Globus pallidus (tissue), 1 donor: ENCODE measurements around the gene C11orf58.

Experiments
- DNase-seq: peaks from one replicate; pipeline ENCODE4 v3.0.0-alpha.2; 2015; ENCODE audit warnings: low spot score

The C11orf58 gene

GRCh38 chr11:16769386-16769785 lies 30.9 kb downstream of the C11orf58 start:
- DNase-seq: no peak

GRCh38 chr11:16770016-16770415 lies 31.6 kb downstream of the C11orf58 start:
- DNase-seq: no peak

- no peak for DNase-seq
Observed at GRCh38 chr11:16771350-16772140, 33.1 kb downstream of the C11orf58 start.

GRCh38 chr11:16772141-16772512 lies 33.7 kb downstream of the C11orf58 start:
- DNase-seq: no peak

GRCh38 chr11:16773981-16774935 lies 35.8 kb downstream of the C11orf58 start:
- no peak for DNase-seq

- no peak for DNase-seq
Observed at GRCh38 chr11:16774936-16775613, 36.6 kb downstream of the C11orf58 start.

GRCh38 chr11:16775614-16776283 lies 37.3 kb downstream of the C11orf58 start:
- DNase-seq: no peak

- no peak for DNase-seq
Observed at GRCh38 chr11:16776711-16777612, 38.5 kb downstream of the C11orf58 start.

- no peak for DNase-seq
Observed at GRCh38 chr11:16777613-16777975, 39.1 kb downstream of the C11orf58 start.

- DNase-seq: no peak
Observed at GRCh38 chr11:16778286-16778685, 39.8 kb downstream of the C11orf58 start.

- DNase-seq: no peak
Observed at GRCh38 chr11:16778876-16779275, 40.4 kb downstream of the C11orf58 start.

- no peak for DNase-seq
Observed at GRCh38 chr11:16779436-16779835, 41.0 kb downstream of the C11orf58 start.

- no peak for DNase-seq
Observed at GRCh38 chr11:16780146-16780545, 41.7 kb downstream of the C11orf58 start.

GRCh38 chr11:16780698-16781550 lies 42.5 kb downstream of the C11orf58 start:
- DNase-seq: no peak

GRCh38 chr11:16781936-16782919 lies 43.8 kb downstream of the C11orf58 start:
- DNase-seq: no peak

GRCh38 chr11:16783321-16783801 lies 44.9 kb downstream of the C11orf58 start:
- DNase-seq: no peak

GRCh38 chr11:16784097-16784496 lies 45.6 kb downstream of the C11orf58 start:
- DNase-seq: no peak

- DNase-seq: no peak
Observed at GRCh38 chr11:16784666-16785065, 46.2 kb downstream of the C11orf58 start.
